ENCODE data around the gene TMBIM1.

Gene TMBIM1

GRCh38 chr2:218253232-218253625 lies 39.1 kb downstream of the TMBIM1 start:
- DNase-seq, result no peak

GRCh38 chr2:218252509-218253231 lies 39.6 kb downstream of the TMBIM1 start:
- no peak for DNase-seq

GRCh38 chr2:218249691-218250090 lies 42.6 kb downstream of the TMBIM1 start:
- no peak for DNase-seq

- DNase-seq, result peak; percentile 28
Measured at GRCh38 chr2:218245214-218245613, 47.1 kb downstream of the TMBIM1 start.

GRCh38 chr2:218244665-218245064 lies 47.6 kb downstream of the TMBIM1 start:
- DNase-seq, result no peak

- DNase-seq, result no peak
Measured at GRCh38 chr2:218244204-218244603, 48.1 kb downstream of the TMBIM1 start.

- no peak for DNase-seq
Measured at GRCh38 chr2:218238887-218239286, 53.4 kb downstream of the TMBIM1 start.

GRCh38 chr2:218236829-218237228 lies 55.5 kb downstream of the TMBIM1 start:
- no peak for DNase-seq

- DNase-seq, result no peak
Measured at GRCh38 chr2:218235017-218235416, 57.3 kb downstream of the TMBIM1 start.

- DNase-seq, result no peak
Measured at GRCh38 chr2:218234521-218234920, 57.8 kb downstream of the TMBIM1 start.

GRCh38 chr2:218233543-218233942 lies 58.8 kb downstream of the TMBIM1 start:
- DNase-seq, result no peak

- DNase-seq, result no peak
Measured at GRCh38 chr2:218230882-218231281, 61.4 kb downstream of the TMBIM1 start.

GRCh38 chr2:218229851-218230250 lies 62.5 kb downstream of the TMBIM1 start:
- DNase-seq, result no peak

GRCh38 chr2:218229239-218229638 lies 63.1 kb downstream of the TMBIM1 start:
- no peak for DNase-seq

GRCh38 chr2:218228366-218229090 lies 63.8 kb downstream of the TMBIM1 start:
- no peak for DNase-seq

- no peak for DNase-seq
Measured at GRCh38 chr2:218226903-218227302, 65.4 kb downstream of the TMBIM1 start.

All from DMS79 treated with DMSO at 0.1 percent for 48 hours (cell line).